HG03457 (cell line): Measurements from ENCODE around the gene FOXK2.
"Not testable (repeated sequence)": the region's sequence is repeated elsewhere in the genome, so short reads cannot be mapped to it uniquely, and the experiment has no call there.

Experiments
- ATAC-seq: cut with Tn5 transposase; IDR thresholded peaks from one replicate; pipeline ENCODE4 v1.9.1; 2021; ENCODE audit warnings: moderate number of reproducible peaks; ENCODE audit not compliant: unreplicated experiment

FOXK2 gene

GRCh38 chr17:82494236-82495055 is 25.1 kb upstream of the FOXK2 start:
- ATAC-seq, result peak; percentile 44

- no peak for ATAC-seq
These were observed 23.5 kb upstream of the FOXK2 start for GRCh38 chr17:82495844-82496528.

GRCh38 chr17:82496529-82497434 is 22.8 kb upstream of the FOXK2 start:
- no peak for ATAC-seq

DNA sequence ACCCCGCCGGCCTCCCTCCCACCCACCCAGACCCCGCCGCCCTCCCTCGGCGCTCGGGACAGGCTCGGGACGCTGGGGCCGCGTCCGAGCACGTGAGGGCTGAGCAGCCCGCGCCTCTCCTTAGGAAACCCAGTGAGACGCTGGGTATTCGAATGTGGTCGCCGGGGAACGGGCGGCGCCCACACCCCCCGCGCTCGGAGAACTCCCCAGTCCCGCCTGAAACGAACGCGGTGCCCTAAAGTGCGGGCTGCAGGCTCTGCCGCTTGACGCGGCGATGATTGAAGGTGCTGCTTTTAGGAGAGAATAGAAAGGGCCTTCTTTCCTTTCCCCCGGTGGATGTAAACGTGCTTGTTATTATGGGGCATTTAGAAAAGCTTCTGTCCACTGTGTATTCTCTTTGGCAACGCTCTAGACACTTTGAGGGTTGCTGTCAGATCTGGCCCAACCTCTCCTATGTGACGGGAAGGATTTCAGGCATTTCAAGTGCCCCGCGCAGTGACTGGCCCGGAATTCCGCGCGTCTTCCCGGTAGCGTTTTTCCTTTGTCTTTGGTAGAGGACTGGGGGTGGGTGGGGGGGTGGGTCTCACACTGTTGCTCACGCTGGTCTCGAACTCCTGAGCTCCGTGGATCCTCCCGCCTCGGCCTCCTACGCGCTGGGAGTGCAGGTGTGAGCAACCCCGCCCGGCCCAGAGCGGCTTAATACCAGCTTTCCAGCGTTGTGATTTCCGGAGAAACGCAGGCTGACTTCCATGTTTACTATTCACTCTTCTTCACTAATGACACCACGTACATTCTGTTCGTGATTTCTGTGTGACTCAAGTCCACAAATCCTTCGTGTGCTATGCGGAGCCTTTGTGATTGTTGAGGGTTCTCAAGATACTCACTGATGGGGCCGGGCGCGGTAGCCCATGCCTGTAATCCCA is 21.8 kb upstream of the FOXK2 start:
- no peak for ATAC-seq

DNA sequence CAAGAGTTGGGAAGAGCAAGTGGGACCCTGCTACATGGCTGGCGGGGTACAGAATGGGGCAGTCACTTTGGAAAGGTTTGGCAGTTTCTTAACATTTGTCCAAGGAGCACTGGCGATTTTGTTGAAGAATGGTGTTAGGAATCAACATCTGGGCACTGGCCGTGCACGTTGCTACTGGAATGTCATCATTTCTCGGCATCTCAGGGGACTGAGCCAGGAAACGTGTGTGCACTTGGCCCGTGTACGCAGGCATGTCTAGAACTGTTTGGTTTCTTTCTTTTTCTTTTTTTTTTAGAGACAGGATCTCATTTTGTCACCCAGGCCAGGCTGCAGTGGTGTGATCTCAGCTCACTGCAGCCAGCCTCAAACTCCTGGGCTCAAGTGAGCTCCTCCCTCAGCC is 17.3 kb upstream of the FOXK2 start:
- no peak for ATAC-seq

DNA sequence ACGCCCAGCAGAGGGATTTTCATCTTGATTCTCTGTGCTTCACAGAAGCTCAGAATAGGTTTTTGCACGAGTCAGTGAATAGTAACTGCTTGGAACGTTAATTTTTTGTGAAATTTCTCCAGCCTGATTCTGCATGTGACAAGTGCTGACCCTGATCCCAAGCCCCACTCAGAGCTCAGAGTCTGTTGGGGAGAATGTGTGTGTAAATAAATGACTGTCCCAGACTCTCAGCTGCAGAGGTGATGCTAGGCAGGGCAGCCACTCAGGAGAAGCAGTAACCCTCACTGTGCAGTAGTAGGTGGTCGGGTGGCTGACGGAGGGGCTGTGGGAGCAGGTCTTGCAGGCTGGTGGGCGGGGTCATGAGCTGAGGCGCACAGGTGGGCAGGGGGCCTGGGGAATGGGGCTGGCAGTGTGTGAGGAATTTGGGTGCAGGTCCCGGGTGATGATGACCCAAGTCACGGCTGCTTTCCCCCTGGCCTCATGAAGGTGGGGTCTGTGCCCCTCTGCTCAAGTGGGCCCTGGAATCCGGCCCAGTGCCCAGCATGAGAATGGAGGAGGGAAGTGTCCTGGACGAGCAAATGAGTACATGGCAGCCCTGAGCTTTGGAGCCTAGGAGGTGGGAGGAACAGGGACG is 16.3 kb upstream of the FOXK2 start:
- no peak for ATAC-seq

GRCh38 chr17:82503728-82504308 is 15.7 kb upstream of the FOXK2 start:
- ATAC-seq, result no peak

DNA sequence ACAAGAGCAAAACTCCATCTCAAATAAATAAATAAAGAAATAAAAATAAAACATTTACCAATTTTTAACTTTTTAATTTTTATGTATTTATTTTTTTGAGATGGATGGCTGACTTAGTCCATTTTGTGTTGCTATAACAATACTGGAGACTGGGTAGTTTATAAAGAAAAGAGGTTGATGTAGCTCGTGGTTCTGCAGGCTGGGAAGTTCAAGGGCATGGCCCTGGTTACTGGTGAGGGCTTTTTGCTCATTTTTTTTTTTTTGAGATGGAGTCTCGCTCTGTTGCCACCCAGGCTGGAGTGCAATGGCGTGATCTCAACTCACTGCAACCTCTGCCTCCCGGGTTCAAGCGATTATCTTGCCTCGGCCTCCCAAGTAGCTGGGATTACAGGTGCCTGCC is 14.2 kb upstream of the FOXK2 start:
- ATAC-seq, result no peak

- peak; percentile 75 for ATAC-seq
These were observed 13.1 kb upstream of the FOXK2 start for GRCh38 chr17:82506402-82506801.

DNA sequence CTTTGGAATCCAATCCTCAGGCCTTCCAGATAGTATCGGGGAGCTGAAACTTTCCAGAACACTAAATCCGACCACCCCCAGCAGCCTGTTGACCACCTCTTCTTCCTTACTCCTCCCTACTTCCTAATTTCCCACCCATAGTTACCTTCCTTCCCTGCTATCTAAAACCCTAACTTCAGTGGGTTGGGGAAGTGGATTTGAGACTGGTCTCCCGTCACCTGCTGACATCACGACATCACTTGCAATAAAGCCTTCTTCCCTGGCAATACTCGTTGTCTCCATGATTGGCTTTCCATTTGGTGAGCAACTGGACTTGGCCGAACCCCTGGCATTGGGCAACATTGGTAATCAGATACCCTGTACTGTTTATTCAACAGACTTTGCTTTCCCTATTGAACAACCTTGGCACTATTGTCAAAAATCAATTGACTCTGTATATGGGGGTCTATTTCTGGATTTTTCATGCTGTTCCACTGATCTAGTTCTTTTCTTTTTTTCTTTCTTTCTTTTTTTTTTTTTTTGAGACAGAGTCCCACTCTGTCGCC is 11.8 kb upstream of the FOXK2 start:
- no peak for ATAC-seq

DNA sequence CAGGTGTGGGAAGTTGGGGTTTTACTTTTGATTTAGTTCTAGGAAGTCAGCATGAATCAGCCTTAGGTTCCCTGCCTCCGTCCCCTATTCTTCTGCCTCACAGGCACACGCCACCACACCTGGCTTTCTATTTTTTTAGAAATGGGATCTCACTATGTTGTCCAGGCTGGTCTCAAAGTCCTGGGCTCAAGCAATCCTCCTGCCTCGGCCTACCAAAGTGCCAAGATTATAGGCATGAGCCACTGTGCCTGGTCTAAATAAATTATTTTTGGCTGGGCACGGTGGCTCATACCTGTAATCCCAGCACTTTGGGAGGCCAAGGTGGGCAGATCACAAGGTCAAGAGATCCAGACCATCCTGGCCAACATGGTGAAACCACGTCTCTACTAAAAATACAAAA is 7.9 kb upstream of the FOXK2 start:
- not testable (repeated sequence) for ATAC-seq

DNA sequence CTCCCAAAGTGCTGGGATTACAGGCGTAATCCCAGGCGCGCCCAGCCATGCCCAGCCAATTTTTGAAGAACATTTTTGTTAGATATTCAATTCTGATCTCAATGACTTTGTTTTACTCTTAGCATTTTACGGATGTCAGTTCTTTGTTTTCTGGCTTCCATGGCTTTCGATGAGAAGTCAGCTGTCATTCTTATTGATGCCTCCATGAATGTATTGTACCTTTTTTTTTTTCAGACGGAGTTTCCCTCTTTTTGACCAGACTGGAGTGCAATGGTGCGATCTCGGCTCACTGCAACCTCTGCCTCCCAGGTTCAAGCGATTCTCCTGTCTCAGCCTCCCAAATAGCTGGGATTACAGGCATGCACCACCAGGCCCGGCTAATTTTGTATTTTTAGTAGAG is 5.7 kb upstream of the FOXK2 start:
- ATAC-seq, result not testable (repeated sequence)

DNA sequence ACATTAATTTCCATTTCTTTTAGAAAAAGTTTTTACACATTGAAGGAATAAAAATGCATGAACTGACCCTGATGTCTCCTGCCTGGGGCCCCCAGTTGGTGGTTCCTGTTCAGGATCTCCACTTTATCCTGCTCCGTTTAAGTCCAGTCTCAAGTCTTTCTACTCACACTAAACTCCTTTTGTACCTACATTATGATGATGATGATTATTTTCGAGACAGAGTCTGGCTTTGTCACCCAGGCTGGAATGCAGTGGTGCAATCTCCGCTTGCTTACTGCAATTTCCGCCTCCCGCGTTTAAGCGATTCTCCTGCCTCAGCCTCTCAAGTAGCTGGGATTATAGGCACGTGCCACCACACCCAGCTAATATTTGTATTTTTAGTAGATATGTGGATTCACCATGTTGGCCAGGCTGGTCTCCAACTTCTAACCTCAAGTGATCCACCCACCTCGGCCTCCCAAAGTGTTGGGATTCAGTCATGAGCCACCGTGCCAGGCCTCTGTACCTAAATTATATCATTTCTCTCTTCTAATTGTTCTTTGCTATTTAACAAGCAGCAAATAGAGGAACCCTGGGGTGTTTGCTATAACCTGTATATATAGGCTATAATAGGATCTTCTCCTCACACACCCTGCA is 2.2 kb upstream of the FOXK2 start:
- ATAC-seq, result no peak

DNA sequence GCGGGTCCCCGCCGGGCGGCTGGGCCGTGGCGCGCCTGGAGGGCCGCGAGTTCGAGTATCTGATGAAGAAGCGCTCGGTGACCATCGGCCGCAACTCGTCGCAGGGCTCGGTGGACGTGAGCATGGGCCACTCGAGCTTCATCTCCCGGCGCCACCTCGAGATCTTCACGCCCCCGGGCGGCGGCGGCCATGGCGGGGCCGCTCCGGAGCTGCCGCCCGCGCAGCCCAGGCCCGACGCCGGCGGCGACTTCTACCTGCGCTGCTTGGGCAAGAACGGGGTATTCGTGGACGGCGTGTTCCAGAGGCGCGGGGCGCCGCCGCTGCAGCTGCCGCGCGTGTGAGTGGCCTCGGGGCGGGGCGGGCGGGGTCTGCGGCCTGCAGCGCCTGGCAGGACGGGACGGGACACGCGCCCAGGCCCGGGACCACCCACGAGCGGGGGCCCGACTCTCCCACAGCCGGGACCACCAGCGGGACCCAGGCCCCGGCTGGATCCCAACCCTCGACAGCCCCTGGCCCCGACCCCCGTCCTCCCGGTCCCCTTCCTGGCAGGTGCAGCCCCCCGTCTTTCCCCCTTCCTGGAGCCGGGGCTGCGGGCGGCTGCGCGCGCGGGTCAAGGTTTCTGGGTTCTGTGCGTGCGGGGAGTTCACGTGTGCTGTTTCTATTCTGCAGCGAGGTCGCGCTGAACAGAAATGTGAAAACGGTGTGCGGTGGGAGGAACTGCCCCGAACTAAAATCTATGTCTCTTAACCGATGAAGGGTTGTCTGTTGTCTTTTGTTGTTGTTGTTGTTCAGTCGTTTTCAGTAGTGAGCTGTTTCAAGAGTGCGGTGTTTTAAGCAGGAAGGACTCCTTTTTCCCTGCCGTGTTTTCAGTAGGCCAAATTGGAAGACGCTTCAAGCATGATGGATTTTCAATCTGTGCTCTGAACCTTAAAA is 705 bp downstream of the FOXK2 start:
- ATAC-seq, result no peak

- no peak for ATAC-seq
These were observed 5.0 kb downstream of the FOXK2 start for GRCh38 chr17:82524540-82524939.

GRCh38 chr17:82525712-82526111 is 6.2 kb downstream of the FOXK2 start:
- ATAC-seq, result no peak

DNA sequence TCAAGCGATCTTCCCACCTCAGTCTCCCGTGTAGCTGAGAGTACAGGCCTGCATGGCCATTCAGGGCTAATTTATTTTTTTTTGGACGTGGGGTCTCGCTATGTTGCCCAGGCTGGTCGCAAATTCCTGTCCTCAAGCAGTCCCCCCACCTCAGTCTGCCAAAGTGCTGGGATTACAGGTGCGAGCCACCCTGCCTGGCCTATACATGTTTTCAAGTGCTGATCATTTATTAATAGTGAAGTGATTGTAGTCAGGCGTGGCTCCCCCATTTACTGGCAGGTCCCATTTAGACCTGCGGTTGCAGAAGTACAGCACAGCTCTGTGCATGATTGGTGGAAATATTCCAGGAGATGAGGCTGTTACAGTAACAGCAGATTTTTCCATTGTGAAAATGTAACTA is 8.4 kb downstream of the FOXK2 start:
- ATAC-seq, result no peak
